Retinal pigment epithelial cell (primary cell): ENCODE measurements around the gene ZMAT5.

Experiments
- DNase-seq: peaks from one replicate; pipeline ENCODE4 v3.0.0-alpha.2; 2010; ENCODE audit warnings: low read depth
- H3K4me3 ChIP-seq: 2 replicates; pipeline ENCODE4 v1.5.1; 2011; ENCODE audit warnings: mild to moderate bottlenecking, low read length, control low read depth, moderate library complexity
- CTCF ChIP-seq: conservative IDR thresholded peaks from 2 replicates; pipeline ENCODE4 v1.5.1; 2011; ENCODE audit warnings: low read depth, low read length, control low read depth, inconsistent platforms

The ZMAT5 gene

GRCh38 chr22:29689206-29689879 is 77.5 kb downstream of the ZMAT5 start:
- TF ChIP-seq CTCF = no peak
- H3K4me3 ChIP-seq = no peak overlapping the region
- DNase-seq = no peak

DNA sequence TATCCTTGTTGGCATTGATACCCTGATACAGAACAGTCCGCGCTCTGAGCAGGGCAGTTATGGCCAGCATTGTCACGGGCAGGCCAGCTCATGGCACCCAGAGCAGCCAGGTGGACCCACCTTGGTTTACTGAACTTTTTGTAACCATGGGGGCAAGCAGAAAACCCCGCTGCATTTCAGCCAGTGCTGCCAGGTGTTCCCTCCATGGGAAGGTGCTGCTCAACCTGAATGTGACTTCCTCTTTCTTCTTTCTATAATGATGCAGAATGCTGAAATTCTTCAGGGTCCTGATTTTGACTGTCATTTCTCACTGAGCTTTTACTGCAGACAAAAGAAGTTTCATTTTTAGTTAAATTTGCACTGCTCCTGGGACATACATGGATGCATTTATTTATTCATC is 82.6 kb downstream of the ZMAT5 start:
- no peak for TF ChIP-seq CTCF
- no peak overlapping the region for H3K4me3 ChIP-seq
- DNase-seq = no peak

DNA sequence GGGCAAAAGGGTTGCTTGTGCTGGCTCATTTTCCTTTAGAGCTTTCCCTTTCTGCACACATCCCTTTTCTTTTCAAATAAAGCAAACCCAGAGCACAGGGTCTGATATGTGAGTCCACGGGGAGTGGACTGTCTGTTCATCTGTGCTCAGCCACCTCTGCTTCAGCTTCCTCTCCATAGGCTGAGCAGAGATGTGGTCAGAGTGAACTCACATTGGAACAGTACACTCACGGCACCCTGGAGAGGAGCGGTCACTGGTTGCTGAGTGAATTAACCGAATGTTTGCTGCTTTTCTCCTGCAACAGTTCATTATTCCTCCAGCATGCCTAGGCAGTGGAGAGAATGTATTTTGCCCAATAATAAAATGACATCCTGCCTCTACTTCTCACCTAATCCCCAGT is 83.3 kb downstream of the ZMAT5 start:
- no peak for DNase-seq
- no peak overlapping the region for H3K4me3 ChIP-seq
- TF ChIP-seq CTCF = no peak
